ENCODE data around the gene FFAR3.

DNA sequence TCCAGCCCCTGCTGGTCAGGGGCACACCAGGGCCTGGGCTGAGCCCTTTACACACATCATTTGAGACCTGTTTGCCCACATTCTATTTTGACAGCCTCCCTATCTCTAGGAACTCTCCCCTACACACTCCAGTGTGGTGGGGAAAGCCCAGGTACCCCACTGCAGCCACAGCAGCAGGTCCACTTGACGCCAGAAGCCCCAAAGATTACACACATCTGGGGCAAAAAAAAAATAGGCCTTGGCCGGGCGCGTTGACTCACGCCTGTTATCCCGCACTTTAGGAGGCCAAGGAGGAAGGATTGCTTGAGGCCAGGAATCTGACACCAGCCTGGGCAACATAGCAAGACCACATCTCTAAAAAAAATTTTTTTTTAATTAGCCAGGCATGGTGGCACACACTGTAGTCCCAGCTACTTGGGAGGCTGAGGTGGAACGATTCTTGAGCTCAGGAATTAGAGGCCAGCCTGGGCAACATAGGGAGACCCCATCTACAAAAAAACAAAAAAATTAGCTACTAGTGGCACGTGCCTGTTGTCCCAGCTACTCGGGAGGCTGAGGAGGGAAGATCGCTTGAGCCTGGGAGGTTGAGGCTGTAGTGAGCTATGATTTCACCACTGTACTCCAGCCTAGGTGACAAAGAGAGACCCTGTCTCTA lies 47.3 kb upstream of the FFAR3 start:
- TF ChIP-seq SP1 (IDR thresholded peaks at IDR 0.05) (no peak), MAX (IDR thresholded peaks at IDR 0.05) (no peak), HNF4G (IDR thresholded peaks at IDR 0.05) (no peak), RXRA (IDR thresholded peaks at IDR 0.05) (no peak), ZBTB33 (IDR thresholded peaks at IDR 0.05) (no peak), REST (IDR thresholded peaks at IDR 0.05) (no peak), RAD21 (IDR thresholded peaks at IDR 0.05) (no peak), EGR1 (IDR thresholded peaks at IDR 0.05; ENCODE audit: low read depth in 2 of 2) (no peak), FOXA1 (IDR thresholded peaks at IDR 0.05) (no peak), GABPA (IDR thresholded peaks at IDR 0.05 in 1 of 2, conservative IDR thresholded peaks at IDR 0.05 in 1 of 2) (no peak)
- TF ChIP-seq, protein P1, sequence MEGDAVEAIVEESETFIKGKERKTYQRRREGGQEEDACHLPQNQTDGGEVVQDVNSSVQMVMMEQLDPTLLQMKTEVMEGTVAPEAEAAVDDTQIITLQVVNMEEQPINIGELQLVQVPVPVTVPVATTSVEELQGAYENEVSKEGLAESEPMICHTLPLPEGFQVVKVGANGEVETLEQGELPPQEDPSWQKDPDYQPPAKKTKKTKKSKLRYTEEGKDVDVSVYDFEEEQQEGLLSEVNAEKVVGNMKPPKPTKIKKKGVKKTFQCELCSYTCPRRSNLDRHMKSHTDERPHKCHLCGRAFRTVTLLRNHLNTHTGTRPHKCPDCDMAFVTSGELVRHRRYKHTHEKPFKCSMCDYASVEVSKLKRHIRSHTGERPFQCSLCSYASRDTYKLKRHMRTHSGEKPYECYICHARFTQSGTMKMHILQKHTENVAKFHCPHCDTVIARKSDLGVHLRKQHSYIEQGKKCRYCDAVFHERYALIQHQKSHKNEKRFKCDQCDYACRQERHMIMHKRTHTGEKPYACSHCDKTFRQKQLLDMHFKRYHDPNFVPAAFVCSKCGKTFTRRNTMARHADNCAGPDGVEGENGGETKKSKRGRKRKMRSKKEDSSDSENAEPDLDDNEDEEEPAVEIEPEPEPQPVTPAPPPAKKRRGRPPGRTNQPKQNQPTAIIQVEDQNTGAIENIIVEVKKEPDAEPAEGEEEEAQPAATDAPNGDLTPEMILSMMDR (IDR thresholded peaks at IDR 0.05; ENCODE audit: low read depth, low read length, missing input control): no peak
- TF ChIP-seq, protein P2, sequence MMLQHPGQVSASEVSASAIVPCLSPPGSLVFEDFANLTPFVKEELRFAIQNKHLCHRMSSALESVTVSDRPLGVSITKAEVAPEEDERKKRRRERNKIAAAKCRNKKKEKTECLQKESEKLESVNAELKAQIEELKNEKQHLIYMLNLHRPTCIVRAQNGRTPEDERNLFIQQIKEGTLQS (IDR thresholded peaks at IDR 0.05): no peak
